OCI-LY1 (cell line): ENCODE results near the gene LEF1.

Experiments
- H2AFZ ChIP-seq: fragments of 200-600 bp; sonication (generic), shearing (Covaris generic); 2 replicates; pipeline ENCODE4 v1.6.0; 2014; ENCODE audit warnings: antibody characterized with exemption, mild to moderate bottlenecking, low read length
- H3F3A ChIP-seq: fragments of 200-600 bp; sonication (generic), shearing (Covaris generic); 2 replicates; pipeline ENCODE4 v1.6.0; 2014; ENCODE audit warnings: mild to moderate bottlenecking, antibody characterized with exemption, low read length, moderate library complexity; ENCODE audit not compliant: insufficient read depth
- H3K27ac ChIP-seq: fragments of 200-600 bp; sonication (generic); 2 replicates; pipeline ENCODE4 v1.5.1; 2014; ENCODE audit warnings: low read length, mixed run types, mild to moderate bottlenecking, low read depth; ENCODE audit not compliant: poor library complexity, severe bottlenecking
- H3K27me3 ChIP-seq: fragments of 200-600 bp; sonication (generic); 2 replicates; pipeline ENCODE4 v1.6.0; 2014; ENCODE audit warnings: antibody characterized with exemption, mild to moderate bottlenecking, low read length, moderate library complexity; ENCODE audit not compliant: insufficient read depth
- H3K36me3 ChIP-seq: fragments of 200-600 bp; sonication (generic); 2 replicates; pipeline ENCODE4 v1.6.1; 2014; ENCODE audit warnings: mild to moderate bottlenecking, antibody characterized with exemption, low read length, moderate library complexity, mixed read lengths; ENCODE audit not compliant: insufficient read depth
- H3K4me1 ChIP-seq: fragments of 200-600 bp; sonication (generic); 2 replicates; pipeline ENCODE4 v1.5.1; 2014; ENCODE audit warnings: mild to moderate bottlenecking, low read length, moderate library complexity; ENCODE audit not compliant: insufficient read depth, severe bottlenecking
- H3K4me2 ChIP-seq: fragments of 200-600 bp; sonication (generic), shearing (Covaris generic); 2 replicates; pipeline ENCODE4 v1.6.1; 2014; ENCODE audit warnings: low read length
- H3K4me3 ChIP-seq: fragments of 200-600 bp; sonication (generic); 2 replicates; pipeline ENCODE4 v1.5.1; 2014; ENCODE audit warnings: low read length, low read depth, mild to moderate bottlenecking, mixed read lengths; ENCODE audit not compliant: poor library complexity, severe bottlenecking
- H3K79me2 ChIP-seq: fragments of 200-600 bp; shearing (Covaris generic); 2 replicates; pipeline ENCODE4 v1.6.1; 2016; ENCODE audit warnings: mixed run types, low read length, mixed read lengths; ENCODE audit not compliant: insufficient read depth
- H3K9ac ChIP-seq: fragments of 200-600 bp; sonication (generic), shearing (Covaris generic); 2 replicates; pipeline ENCODE4 v1.6.1; 2014; ENCODE audit warnings: mild to moderate bottlenecking, low read length, mixed read lengths
- H3K9me2 ChIP-seq: fragments of 200-600 bp; sonication (generic), shearing (Covaris generic); 2 replicates; pipeline ENCODE4 v1.6.1; 2014; ENCODE audit warnings: low read depth, mild to moderate bottlenecking, low read length, mixed read lengths
- H3K9me3 ChIP-seq: fragments of 200-600 bp; shearing (Covaris generic); 2 replicates; pipeline ENCODE4 v1.6.1; 2014; ENCODE audit warnings: low read length, mixed read lengths
- H4K20me1 ChIP-seq: fragments of 200-600 bp; sonication (generic), shearing (Covaris generic); 2 replicates; pipeline ENCODE4 v1.6.0; 2016; ENCODE audit warnings: mild to moderate bottlenecking, low read length; ENCODE audit not compliant: insufficient read depth
- EZH2 ChIP-seq: fragments of 200-600 bp; sonication (generic), shearing (Covaris generic); IDR thresholded peaks from 2 replicates; pipeline ENCODE4 v1.8.0; 2017; ENCODE audit warnings: borderline replicate concordance, mixed run types, mild to moderate bottlenecking, antibody characterized with exemption, low read length, moderate library complexity, mixed read lengths
- TF ChIP-seq, protein P1 (sequence below): fragments of 200-600 bp; sonication (generic), shearing (Covaris generic); IDR thresholded peaks from 2 replicates; pipeline ENCODE4 v1.5.1; 2017; ENCODE audit warnings: mild to moderate bottlenecking, antibody characterized with exemption, low read length, moderate library complexity, mixed read lengths

LEF1 gene

DNA sequence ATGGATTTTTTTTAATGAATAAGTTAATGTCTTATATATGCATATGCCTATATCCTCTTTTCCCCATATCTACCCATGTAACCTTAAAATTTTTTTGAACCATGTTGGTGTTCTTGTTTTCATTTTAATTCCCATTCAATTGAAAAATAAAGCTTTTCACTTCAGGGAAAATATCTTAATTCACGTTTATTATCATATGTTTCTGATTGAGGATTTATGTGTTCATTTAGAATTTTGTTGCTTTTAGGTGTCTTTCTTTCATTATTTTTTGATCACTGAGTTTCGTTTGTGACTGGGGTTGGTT, 149.9 kb downstream of the LEF1 start:
- Histone ChIP-seq H3K4me1 (peaks cover 5% of the 10 kb centered on the region), H2AFZ (no peak overlapping the region), H3K4me2 (no peak overlapping the region), H3K9me3 (no peaks in the 10 kb centered on the region), H3K4me3 (no peak overlapping the region), H3K9me2 (no peaks in the 10 kb centered on the region), H3K36me3 (peaks cover 92% of the 10 kb centered on the region), H3K79me2 (no peaks in the 10 kb centered on the region), H4K20me1 (no peaks in the 10 kb centered on the region), H3K9ac (no peak overlapping the region), H3K27ac (no peak overlapping the region), H3F3A (no peaks in the 10 kb centered on the region), H3K27me3 (no peaks in the 10 kb centered on the region)
- no peak for TF ChIP-seq EZH2
- TF ChIP-seq, protein P1, sequence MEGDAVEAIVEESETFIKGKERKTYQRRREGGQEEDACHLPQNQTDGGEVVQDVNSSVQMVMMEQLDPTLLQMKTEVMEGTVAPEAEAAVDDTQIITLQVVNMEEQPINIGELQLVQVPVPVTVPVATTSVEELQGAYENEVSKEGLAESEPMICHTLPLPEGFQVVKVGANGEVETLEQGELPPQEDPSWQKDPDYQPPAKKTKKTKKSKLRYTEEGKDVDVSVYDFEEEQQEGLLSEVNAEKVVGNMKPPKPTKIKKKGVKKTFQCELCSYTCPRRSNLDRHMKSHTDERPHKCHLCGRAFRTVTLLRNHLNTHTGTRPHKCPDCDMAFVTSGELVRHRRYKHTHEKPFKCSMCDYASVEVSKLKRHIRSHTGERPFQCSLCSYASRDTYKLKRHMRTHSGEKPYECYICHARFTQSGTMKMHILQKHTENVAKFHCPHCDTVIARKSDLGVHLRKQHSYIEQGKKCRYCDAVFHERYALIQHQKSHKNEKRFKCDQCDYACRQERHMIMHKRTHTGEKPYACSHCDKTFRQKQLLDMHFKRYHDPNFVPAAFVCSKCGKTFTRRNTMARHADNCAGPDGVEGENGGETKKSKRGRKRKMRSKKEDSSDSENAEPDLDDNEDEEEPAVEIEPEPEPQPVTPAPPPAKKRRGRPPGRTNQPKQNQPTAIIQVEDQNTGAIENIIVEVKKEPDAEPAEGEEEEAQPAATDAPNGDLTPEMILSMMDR = no peak

DNA sequence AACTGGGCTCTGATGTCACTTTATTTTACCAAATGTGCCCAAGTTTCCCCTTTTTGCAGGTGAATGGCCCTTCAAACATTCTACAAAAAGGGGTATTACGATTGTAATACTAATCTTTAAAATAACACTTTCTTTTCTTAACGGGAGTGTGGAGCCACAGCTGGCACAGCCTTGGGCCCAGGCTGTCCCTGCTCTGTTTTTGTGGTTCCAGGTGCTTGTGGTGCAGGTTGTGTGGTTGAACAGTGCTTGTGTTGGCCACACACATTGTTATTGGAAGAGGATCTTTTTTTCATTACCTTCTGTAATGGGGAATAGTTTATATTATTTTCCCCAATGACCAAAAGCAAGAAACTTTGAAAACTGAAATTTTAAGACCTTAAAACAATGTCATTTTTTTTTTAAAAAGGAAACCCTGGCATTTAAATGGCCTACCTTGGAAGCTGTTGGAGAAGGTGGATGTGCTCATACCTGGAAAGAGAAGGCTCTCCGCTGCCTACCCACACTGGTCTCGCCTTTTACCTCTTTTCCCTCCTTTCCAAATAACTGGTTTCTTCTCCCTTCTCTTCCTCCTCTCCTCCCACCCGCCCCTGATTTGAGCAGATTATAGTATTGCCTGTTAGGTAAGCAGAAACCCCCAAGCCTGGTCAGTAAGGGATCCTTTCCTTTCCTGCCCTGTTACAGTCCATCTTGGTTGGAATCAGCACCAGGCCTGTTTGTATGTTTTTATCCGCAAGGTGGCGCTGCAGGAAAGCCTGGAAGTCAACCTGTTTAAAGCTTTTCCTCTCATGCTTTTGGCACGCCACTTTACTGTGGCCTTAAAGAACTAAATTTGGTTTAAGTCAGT, 150.5 kb downstream of the LEF1 start:
- H3K9me3 ChIP-seq = no peaks in the 10 kb centered on the region
- H3K36me3 ChIP-seq = peaks cover 92% of the 10 kb centered on the region
- H2AFZ ChIP-seq = no peak overlapping the region
- no peaks in the 10 kb centered on the region for H3K9me2 ChIP-seq
- no peak overlapping the region for H3K27ac ChIP-seq
- H3K9ac ChIP-seq = no peak overlapping the region
- no peaks in the 10 kb centered on the region for H4K20me1 ChIP-seq
- H3K4me1 ChIP-seq = peaks cover 5% of the 10 kb centered on the region
- no peaks in the 10 kb centered on the region for H3K27me3 ChIP-seq
- no peaks in the 10 kb centered on the region for H3F3A ChIP-seq
- H3K79me2 ChIP-seq = no peaks in the 10 kb centered on the region
- H3K4me2 ChIP-seq = no peak overlapping the region
- no peak overlapping the region for H3K4me3 ChIP-seq
- TF ChIP-seq EZH2 = no peak
- TF ChIP-seq, protein P1 = peak; percentile 91

DNA sequence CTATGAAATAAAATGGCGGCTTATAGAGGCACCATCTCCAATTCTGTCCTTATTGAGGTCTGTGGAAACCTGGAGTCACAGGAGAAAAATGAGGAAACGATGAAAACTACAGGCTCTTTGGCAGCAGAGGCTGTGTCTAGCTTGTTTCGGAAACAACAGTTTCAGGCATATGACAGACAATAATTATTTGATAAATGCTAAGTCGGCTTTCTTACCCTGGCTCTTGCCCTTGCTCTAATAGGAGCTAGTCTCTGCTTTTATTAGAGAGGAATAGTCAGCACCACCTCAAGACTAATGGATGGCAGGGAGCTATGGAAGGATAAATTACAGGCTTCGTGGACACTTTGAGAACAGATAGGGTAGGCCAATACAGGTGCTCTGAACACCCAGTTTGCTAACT, 154.8 kb downstream of the LEF1 start:
- Histone ChIP-seq H3K4me2 (no peak overlapping the region), H2AFZ (no peak overlapping the region), H3K27me3 (no peaks in the 10 kb centered on the region), H3K4me3 (no peak overlapping the region), H3F3A (no peaks in the 10 kb centered on the region), H3K9me2 (no peaks in the 10 kb centered on the region), H4K20me1 (no peaks in the 10 kb centered on the region), H3K27ac (no peak overlapping the region), H3K36me3 (peaks cover 84% of the 10 kb centered on the region), H3K4me1 (peaks cover 4% of the 10 kb centered on the region), H3K9ac (no peak overlapping the region), H3K79me2 (no peaks in the 10 kb centered on the region), H3K9me3 (no peaks in the 10 kb centered on the region)
- TF ChIP-seq EZH2 = no peak
- TF ChIP-seq, protein P1 = no peak
